ENCODE measurements around the gene CTTN. TPM values are rescaled to one million over a fixed set of nuclear protein-coding genes. Genes with fewer than 3 reads are reported as not detected.

The CTTN gene
- total RNA-seq, 4 donors from 2014 or later = 253 to 417 (median 342) TPM

- Histone ChIP-seq H3K4me1 (peaks cover 0 to 23% (median 4%) of the 10 kb centered on the region in 4 donors), H3K27me3 (no peaks in the 10 kb centered on the region), H3K9me3 (no peaks in the 10 kb centered on the region), H3K36me3 (peaks cover 0 to 90% (median 14%) of the 10 kb centered on the region in 3 donors), H3K27ac (no peak overlapping the region), H3K4me3 (no peak overlapping the region)
- no peak for TF ChIP-seq POLR2A (IDR thresholded peaks at IDR 0.05)
- DNase-seq (ENCODE audit: low spot score in 2 of 2) = no peak
- 96 to 97% methylated on average over 12 of the region's 12 CpGs for WGBS, 2 donors
Measured at GRCh38 chr11:70431611-70432010, 33.3 kb downstream of the CTTN start.

- 75 to 83% methylated on average over 16 of the region's 16 CpGs for WGBS, 2 donors
- H3K36me3 ChIP-seq = peaks cover 0 to 90% (median 14%) of the 10 kb centered on the region in 3 donors
Measured at GRCh38 chr11:70432065-70432464, 33.7 kb downstream of the CTTN start.

DNA sequence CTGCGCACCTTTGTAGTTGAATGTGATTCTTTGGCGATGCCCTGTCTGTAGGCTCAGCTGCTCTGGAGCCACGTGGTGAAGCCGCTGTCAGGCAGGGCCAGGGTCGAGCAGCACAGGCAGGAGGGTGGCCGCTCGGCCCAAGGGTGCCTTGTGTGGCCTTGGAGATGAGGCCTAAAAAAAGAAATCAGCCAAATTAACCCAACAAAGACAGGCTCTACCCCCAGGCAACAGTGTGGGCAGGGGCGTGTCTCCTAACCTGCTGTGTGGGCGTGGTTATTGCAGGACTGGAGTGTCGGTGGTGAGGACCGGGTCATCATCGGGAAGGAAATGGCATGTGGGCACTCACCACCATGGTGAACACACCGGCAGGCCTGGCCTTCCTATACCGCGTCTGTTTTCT, 34.3 kb downstream of the CTTN start:
- Histone ChIP-seq H3K27me3 (no peaks in the 10 kb centered on the region), H3K27ac (no peak overlapping the region), H3K9me3 (no peaks in the 10 kb centered on the region), H3K36me3 (peaks cover 0 to 90% (median 14%) of the 10 kb centered on the region in 3 donors), H3K4me1 (peaks cover 0 to 20% (median 2%) of the 10 kb centered on the region in 4 donors), H3K4me3 (no peak overlapping the region)
- 80 to 81% methylated on average over 15 of the region's 15 CpGs for WGBS, 2 donors
- DNase-seq (ENCODE audit: low spot score in 2 of 2) = no peak
- TF ChIP-seq, protein P1, sequence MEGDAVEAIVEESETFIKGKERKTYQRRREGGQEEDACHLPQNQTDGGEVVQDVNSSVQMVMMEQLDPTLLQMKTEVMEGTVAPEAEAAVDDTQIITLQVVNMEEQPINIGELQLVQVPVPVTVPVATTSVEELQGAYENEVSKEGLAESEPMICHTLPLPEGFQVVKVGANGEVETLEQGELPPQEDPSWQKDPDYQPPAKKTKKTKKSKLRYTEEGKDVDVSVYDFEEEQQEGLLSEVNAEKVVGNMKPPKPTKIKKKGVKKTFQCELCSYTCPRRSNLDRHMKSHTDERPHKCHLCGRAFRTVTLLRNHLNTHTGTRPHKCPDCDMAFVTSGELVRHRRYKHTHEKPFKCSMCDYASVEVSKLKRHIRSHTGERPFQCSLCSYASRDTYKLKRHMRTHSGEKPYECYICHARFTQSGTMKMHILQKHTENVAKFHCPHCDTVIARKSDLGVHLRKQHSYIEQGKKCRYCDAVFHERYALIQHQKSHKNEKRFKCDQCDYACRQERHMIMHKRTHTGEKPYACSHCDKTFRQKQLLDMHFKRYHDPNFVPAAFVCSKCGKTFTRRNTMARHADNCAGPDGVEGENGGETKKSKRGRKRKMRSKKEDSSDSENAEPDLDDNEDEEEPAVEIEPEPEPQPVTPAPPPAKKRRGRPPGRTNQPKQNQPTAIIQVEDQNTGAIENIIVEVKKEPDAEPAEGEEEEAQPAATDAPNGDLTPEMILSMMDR (IDR thresholded peaks at IDR 0.05) = no peak
- TF ChIP-seq POLR2A (IDR thresholded peaks at IDR 0.05) (no peak), EP300 (IDR thresholded peaks at IDR 0.05) (no peak)

More at GRCh38 chr11:70432065-70432464, 33.7 kb downstream of the CTTN start:
- Histone ChIP-seq H3K9me3 (no peaks in the 10 kb centered on the region), H3K4me3 (no peak overlapping the region), H3K27ac (no peak overlapping the region), H3K4me1 (peaks cover 0 to 23% (median 4%) of the 10 kb centered on the region in 4 donors), H3K27me3 (no peaks in the 10 kb centered on the region)
- DNase-seq (ENCODE audit: low spot score in 2 of 2) = no peak
- TF ChIP-seq POLR2A (IDR thresholded peaks at IDR 0.05) = no peak
- TF ChIP-seq, protein P1 (IDR thresholded peaks at IDR 0.05) = no peak
- TF ChIP-seq EP300 (IDR thresholded peaks at IDR 0.05) = no peak

DNA sequence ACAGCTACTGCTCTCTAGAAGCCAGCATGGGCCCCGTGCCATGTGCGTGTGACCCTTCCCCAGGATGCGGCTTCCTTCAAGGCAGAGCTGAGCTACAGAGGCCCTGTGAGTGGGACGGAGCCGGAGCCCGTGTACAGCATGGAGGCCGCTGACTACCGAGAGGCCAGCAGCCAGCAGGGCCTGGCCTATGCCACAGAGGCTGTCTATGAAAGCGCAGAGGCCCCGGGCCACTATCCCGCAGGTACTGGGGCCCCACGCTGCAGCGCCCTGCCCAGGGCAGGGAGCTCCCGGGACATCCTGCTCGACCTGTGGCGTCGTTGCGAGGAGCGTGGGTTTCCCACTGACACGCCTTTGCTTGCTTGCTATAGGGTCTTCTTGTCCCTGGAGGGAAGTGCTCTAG, 34.7 kb downstream of the CTTN start:
- Histone ChIP-seq H3K9me3 (no peaks in the 10 kb centered on the region), H3K36me3 (peaks cover 0 to 95% (median 14%) of the 10 kb centered on the region in 3 donors), H3K4me1 (peaks cover 0 to 15% (median 1%) of the 10 kb centered on the region in 4 donors), H3K27me3 (no peaks in the 10 kb centered on the region), H3K4me3 (no peak overlapping the region), H3K27ac (no peak overlapping the region)
- no peak for DNase-seq (ENCODE audit: low spot score in 2 of 2)
- TF ChIP-seq, protein P1 (IDR thresholded peaks at IDR 0.05) = no peak
- TF ChIP-seq POLR2A (IDR thresholded peaks at IDR 0.05) = no peak
- TF ChIP-seq EP300 (IDR thresholded peaks at IDR 0.05) = no peak
- WGBS, 2 donors = 91 to 100% methylated on average over 1 to 15 of the region's 20 CpGs

DNA sequence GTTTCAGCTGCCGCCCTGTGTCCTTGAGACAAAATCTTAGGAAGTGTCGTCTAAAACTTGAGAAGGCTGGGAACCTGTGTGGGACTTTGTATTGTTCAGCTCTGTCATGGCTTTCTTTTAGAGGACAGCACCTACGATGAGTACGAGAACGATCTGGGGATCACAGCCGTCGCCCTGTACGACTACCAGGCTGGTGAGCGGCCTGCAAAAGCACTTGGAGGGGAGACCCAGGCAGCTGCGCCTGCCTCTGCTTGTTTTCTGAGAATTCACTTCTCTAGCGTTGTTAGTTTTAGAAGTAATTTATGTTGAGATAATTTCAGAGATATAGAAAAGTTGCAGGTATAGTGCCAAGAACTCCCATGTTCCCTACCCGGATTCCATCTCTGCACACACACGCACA, 35.2 kb downstream of the CTTN start:
- peaks cover 0 to 98% (median 14%) of the 10 kb centered on the region in 3 donors for H3K36me3 ChIP-seq
- DNase-seq (ENCODE audit: low spot score in 2 of 2) = no peak

More for the DNA sequence above, 35.2 kb downstream of the CTTN start:
- H3K4me3 ChIP-seq = no peak overlapping the region
- H3K27me3 ChIP-seq = no peaks in the 10 kb centered on the region
- H3K27ac ChIP-seq = no peak overlapping the region
- H3K9me3 ChIP-seq = no peaks in the 10 kb centered on the region
- 88 to 91% methylated on average over 13 of the region's 13 CpGs for WGBS, 2 donors
- TF ChIP-seq, protein P1 (IDR thresholded peaks at IDR 0.05) = no peak
- TF ChIP-seq EP300 (IDR thresholded peaks at IDR 0.05) = no peak
- no peak for TF ChIP-seq POLR2A (IDR thresholded peaks at IDR 0.05)
- H3K4me1 ChIP-seq = peaks cover 0 to 11% (median 0%) of the 10 kb centered on the region in 4 donors

All from tibial nerve (tissue), 4 donors.